ENCODE results near the gene DLG2.
A peak's percentile ranks its signal among the peaks of the same experiment; 100 is the strongest.

Gene DLG2

DNA sequence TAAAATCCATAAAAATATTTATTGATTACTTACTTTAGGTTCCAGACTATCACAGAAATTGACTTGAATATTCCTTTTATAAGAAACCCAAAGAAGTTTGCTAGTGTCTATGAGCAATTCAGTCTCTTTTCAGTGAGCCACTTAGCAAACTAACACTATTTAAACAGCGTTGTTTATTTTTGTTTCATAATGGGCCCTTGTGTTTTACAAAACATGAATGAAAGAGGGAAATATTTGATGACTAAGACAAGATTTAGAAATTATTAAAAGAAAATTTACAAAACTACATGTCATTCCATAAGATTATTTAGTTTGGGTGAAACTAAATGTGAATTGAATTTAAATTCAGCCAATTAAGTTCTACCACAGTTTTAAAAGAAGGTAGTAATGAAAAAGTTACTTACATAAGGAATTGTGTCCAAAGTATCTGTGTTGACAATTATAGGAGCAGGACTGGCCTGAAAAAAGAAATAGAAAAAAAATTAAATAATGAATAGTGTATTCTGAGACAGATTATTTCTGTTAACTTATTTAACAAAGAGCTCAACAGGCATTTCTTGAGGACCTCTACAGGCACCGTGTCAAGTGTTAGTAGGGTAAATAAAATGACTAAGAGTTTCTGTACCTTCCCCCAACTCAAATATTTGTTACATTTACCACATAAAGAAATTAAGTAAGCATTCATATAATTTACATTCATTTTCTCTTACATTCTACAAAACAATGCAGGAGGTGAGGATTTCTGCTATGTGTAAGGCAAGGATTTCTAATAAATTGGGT is 1376.1 kb downstream of the DLG2 start:
- DNase-seq (ENCODE audit: low read depth), result no peak
- no peak overlapping the region for H3K4me3 ChIP-seq (ENCODE audit: low read length)
- TF ChIP-seq, protein P1, sequence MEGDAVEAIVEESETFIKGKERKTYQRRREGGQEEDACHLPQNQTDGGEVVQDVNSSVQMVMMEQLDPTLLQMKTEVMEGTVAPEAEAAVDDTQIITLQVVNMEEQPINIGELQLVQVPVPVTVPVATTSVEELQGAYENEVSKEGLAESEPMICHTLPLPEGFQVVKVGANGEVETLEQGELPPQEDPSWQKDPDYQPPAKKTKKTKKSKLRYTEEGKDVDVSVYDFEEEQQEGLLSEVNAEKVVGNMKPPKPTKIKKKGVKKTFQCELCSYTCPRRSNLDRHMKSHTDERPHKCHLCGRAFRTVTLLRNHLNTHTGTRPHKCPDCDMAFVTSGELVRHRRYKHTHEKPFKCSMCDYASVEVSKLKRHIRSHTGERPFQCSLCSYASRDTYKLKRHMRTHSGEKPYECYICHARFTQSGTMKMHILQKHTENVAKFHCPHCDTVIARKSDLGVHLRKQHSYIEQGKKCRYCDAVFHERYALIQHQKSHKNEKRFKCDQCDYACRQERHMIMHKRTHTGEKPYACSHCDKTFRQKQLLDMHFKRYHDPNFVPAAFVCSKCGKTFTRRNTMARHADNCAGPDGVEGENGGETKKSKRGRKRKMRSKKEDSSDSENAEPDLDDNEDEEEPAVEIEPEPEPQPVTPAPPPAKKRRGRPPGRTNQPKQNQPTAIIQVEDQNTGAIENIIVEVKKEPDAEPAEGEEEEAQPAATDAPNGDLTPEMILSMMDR (conservative IDR thresholded peaks at IDR 0.05; ENCODE audit: low read depth, low read length), result no peak

DNA sequence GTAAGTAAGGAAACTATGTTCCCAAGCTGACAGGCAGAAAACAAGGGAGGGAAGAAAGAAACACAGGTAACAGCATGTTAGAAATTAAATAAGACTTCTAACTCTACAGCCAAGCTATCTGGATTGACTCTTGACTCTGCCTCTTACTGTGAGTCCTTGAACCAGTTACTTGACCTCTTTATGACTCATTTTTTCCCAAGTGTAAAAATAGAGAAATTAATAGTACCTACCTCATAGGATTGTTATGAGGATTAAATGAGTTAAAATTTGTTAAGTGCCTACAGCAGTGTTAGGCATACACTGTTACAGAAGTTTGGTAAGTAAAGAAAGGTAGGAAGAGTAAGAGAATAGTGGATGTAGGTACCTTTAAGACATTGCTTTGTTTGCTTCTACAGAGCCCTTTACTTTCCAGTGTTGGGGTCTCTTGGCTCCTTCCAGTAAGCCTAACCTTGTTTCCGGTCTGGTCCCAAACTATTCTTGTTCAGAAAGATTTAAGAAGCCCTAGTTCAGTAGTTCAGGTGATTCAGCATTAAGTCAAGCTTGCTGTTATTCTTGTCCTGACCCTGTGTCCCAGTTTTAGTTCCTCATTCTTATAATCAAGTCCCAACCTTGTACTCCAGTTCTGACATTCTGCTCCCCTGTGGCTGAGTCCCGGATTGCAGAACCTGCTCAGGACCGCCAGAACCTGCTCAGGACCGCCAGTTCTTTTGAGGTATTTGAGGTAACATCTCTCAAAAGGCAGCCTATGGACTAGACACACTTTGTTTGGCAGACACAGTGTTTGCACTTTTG is 1377.6 kb downstream of the DLG2 start:
- TF ChIP-seq, protein P1 (conservative IDR thresholded peaks at IDR 0.05; ENCODE audit: low read depth, low read length), result no peak
- no peak for DNase-seq (ENCODE audit: low read depth)
- H3K4me3 ChIP-seq (ENCODE audit: low read length), result no peak overlapping the region

DNA sequence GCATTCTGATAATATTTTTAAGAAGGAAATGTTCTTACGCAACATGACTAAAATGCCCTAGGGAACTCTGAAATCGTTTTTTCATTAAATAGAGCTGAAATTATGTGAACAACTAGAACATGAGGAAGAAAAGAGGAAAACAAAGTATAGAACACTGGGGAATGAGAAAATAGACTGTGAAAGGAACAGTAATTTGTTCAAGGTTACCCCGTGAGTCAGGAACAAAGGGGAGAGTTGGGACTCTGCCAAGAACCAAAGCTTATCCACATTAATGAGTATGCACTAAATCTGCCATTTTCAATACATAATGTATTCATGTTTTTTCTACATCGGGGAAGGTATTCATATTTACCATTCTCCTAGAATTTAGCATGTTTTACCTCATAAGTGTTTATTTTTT is 1379.2 kb downstream of the DLG2 start:
- no peak overlapping the region for H3K4me3 ChIP-seq (ENCODE audit: low read length)
- TF ChIP-seq, protein P1 (conservative IDR thresholded peaks at IDR 0.05; ENCODE audit: low read depth, low read length), result no peak
- DNase-seq (ENCODE audit: low read depth), result peak; percentile 85

DNA sequence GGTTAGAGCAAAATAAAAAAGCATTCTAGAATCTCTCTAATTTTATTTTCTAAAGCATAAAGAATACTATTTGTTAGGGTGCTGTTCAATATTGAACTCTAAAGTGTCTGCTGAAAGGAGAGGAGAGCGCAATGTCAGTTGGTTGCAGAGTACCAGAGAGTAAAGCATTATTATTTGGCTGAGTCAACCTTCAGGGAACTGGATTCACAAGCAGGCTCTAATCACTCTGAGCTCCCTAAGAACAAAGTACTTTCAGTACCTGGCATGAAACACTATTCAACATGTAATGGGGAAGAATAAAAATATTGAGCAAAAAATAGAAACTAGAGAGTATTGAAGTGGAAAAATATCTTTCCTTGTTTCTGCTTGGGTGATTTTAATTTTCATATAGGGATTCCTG is 1380.0 kb downstream of the DLG2 start:
- H3K4me3 ChIP-seq (ENCODE audit: low read length), result no peak overlapping the region
- TF ChIP-seq, protein P1 (conservative IDR thresholded peaks at IDR 0.05; ENCODE audit: low read depth, low read length), result no peak
- no peak for DNase-seq (ENCODE audit: low read depth)

DNA sequence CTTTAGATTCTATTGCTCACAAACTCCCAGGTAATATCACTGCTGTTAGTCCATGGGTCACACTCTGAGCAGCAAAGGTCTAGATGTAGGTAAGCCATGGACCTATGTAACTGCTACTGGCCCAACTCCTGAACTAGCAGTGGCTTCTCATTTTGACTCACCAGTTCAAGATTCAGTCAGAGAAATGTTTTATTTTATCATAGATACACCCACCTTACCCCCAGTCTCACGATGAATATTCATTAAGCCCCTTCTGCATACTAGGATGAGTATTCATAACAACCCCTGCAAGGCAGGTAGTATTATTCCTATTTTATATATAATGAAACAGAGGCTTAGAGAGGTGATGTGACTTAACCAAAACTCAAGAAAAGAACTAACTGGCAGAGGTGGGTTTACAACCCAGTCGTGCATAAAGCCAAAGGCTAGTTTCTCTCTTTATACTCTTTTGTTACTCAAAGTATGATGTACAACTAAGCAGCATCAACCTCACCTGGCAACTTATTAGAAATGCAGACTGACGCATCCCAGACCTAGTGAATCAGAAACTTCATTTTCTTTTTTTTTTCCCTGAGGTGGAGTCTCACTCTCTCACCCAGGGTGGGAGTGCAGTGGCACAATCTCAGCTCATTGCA is 1383.4 kb downstream of the DLG2 start:
- TF ChIP-seq, protein P1 (conservative IDR thresholded peaks at IDR 0.05; ENCODE audit: low read depth, low read length), result no peak
- H3K4me3 ChIP-seq (ENCODE audit: low read length), result no peak overlapping the region
- no peak for DNase-seq (ENCODE audit: low read depth)

DNA sequence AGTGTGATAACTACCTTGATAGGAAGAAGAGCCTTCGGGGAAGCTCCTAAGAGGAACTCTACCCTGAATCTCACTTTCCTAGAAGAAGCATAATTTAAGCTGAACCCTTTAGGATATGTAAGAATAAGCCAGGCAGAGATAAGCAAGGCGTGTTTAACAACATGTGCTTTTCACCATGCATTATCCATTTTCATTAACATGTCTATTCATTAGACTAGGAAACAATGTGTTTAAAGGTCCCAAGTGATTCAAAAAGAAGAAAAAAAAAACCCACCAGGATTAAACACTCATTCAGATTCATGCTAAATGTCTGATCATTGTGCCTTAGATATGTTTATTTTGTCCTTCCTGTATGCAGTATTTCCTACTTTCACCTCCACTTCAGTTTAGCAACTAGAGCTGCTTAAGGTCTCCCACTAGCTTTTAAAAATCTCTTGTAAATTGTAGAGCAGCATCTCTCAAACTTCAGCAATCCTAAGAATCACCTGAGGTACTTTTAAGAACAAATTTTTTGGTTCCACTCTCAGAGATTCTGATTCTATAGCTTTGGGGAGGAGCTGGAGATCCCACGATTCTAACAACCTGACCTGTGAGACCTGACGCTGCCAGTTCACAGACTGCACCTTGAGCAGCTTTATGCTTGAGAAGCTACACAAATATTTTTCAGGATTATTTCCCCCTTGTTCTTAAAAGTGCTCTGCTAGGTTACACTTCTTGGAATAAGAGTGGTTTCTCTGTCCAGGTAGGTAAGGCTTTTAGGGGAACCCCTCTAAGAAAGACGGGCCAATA is 1385.6 kb downstream of the DLG2 start:
- no peak for DNase-seq (ENCODE audit: low read depth)
- TF ChIP-seq, protein P1 (conservative IDR thresholded peaks at IDR 0.05; ENCODE audit: low read depth, low read length), result no peak
- no peak overlapping the region for H3K4me3 ChIP-seq (ENCODE audit: low read length)
